CD14-positive monocyte (primary cell): ENCODE results near the gene DISP1. TPM values are rescaled to one million over a fixed set of nuclear protein-coding genes. Genes with fewer than 3 reads are reported as not detected.

ENCODE experiments used
- DNase-seq, 3 donors: peaks; one replicate each; pipeline ENCODE4 v3.0.0-alpha.2; 2011 to 2022
- H2AFZ ChIP-seq: 2 replicates; pipeline ENCODE4 v1.6.0; 2012; ENCODE audit warnings: mild to moderate bottlenecking, low read depth, low read length, inconsistent platforms; ENCODE audit not compliant: insufficient read depth, poor library complexity, severe bottlenecking
- H3K27ac ChIP-seq, 2 donors: 1 replicate in 1 of 2; 2 replicates in 1 of 2; pipeline ENCODE4 v1.5.1; 2012 to 2013; ENCODE audit warnings: low read length in 2 of 2, control low read depth in 1 of 2, inconsistent platforms in 1 of 2, low read depth in 1 of 2, mild to moderate bottlenecking in 1 of 2
- H3K27me3 ChIP-seq, 2 donors: one replicate each; pipeline versions ENCODE4 v1.6.0 to v1.6.1; 2011 to 2013; ENCODE audit warnings: low read length in 2 of 2; ENCODE audit not compliant: control insufficient read depth in 2 of 2, insufficient read depth in 2 of 2
- H3K36me3 ChIP-seq, 2 donors: replicated peaks in 1 of 2; 1 replicate in 1 of 2; 2 replicates in 1 of 2; pipeline versions ENCODE4 v1.5.1 to v1.6.1; 2012 to 2013; ENCODE audit warnings: low read length in 2 of 2, control low read depth in 1 of 2, inconsistent platforms in 1 of 2, mild to moderate bottlenecking in 1 of 2; ENCODE audit not compliant: insufficient read depth in 2 of 2, control insufficient read depth in 1 of 2
- H3K4me1 ChIP-seq, 2 donors: 1 replicate in 1 of 2; 2 replicates in 1 of 2; pipeline versions ENCODE4 v1.5.1 to v1.6.1; 2012 to 2013; ENCODE audit warnings: low read length in 2 of 2, control low read depth in 1 of 2, inconsistent platforms in 1 of 2, mild to moderate bottlenecking in 1 of 2, moderate library complexity in 1 of 2; ENCODE audit not compliant: insufficient read depth in 2 of 2, control insufficient read depth in 1 of 2
- H3K4me2 ChIP-seq: replicated peaks from 2 replicates; pipeline ENCODE3; 2012; ENCODE audit warnings: low read length, moderate library complexity, mild to moderate bottlenecking; ENCODE audit not compliant: poor library complexity, severe bottlenecking; ENCODE audit errors: extremely low read depth
- H3K4me3 ChIP-seq, 3 experiments: fragments of 200-600 bp in 1 of 3; sonication (generic) in 1 of 3; replicated peaks in 1 of 3; 1 replicate in 2 of 3; 2 replicates in 1 of 3; pipeline ENCODE4 v1.5.1; 2011 to 2013; ENCODE audit warnings: low read length in 3 of 3, mild to moderate bottlenecking in 3 of 3, control low read depth in 2 of 3, low read depth in 2 of 3, inconsistent platforms in 1 of 3, moderate library complexity in 1 of 3
- H3K79me2 ChIP-seq: 2 replicates; pipeline ENCODE4 v1.6.0; 2012; ENCODE audit warnings: mild to moderate bottlenecking, control low read depth, inconsistent platforms, low read length, moderate library complexity; ENCODE audit not compliant: insufficient read depth
- H3K9ac ChIP-seq: 2 replicates; pipeline ENCODE4 v1.6.0; 2017; ENCODE audit warnings: low read length, mild to moderate bottlenecking; ENCODE audit not compliant: insufficient read depth, poor library complexity, severe bottlenecking
- H3K9me3 ChIP-seq, 2 donors: replicated peaks in 1 of 2; 1 replicate in 1 of 2; 2 replicates in 1 of 2; pipeline versions ENCODE4 v1.5.1 to v1.6.1; 2012 to 2013; ENCODE audit warnings: low read length in 2 of 2, control low read depth in 1 of 2; ENCODE audit not compliant: control insufficient read depth in 1 of 2, insufficient read depth in 1 of 2
- H4K20me1 ChIP-seq: 2 replicates; pipeline ENCODE4 v1.6.0; 2012; ENCODE audit warnings: mild to moderate bottlenecking, low read length, control low read depth, moderate library complexity; ENCODE audit not compliant: insufficient read depth
- H3K27ac Mint-ChIP-seq, 7 donors: one replicate each; pipeline ENCODE4 v1.8.0; 2020; ENCODE audit warnings: mild to moderate bottlenecking in 7 of 7, mixed read lengths in 7 of 7, moderate library complexity in 6 of 7, inconsistent platforms in 2 of 7
- H3K27me3 Mint-ChIP-seq, 3 donors: one replicate each; pipeline ENCODE4 v1.8.0; 2021 to 2022; ENCODE audit warnings: low read depth in 3 of 3, mild to moderate bottlenecking in 3 of 3, mixed read lengths in 3 of 3, moderate library complexity in 3 of 3, inconsistent platforms in 1 of 3
- H3K36me3 Mint-ChIP-seq, 2 donors: one replicate each; pipeline ENCODE4 v1.8.0; 2020; ENCODE audit warnings: mixed read lengths in 2 of 2, inconsistent platforms in 1 of 2, mild to moderate bottlenecking in 1 of 2
- H3K4me1 Mint-ChIP-seq: one replicate; pipeline ENCODE4 v1.8.0; 2020; ENCODE audit warnings: mild to moderate bottlenecking, mixed read lengths
- H3K4me3 Mint-ChIP-seq, 2 donors: one replicate each; pipeline ENCODE4 v1.8.0; 2020; ENCODE audit warnings: mild to moderate bottlenecking in 2 of 2, mixed read lengths in 2 of 2, moderate library complexity in 1 of 2
- H3K9me3 Mint-ChIP-seq, 7 donors: one replicate each; pipeline ENCODE4 v1.8.0; 2020 to 2022; ENCODE audit warnings: mixed read lengths in 7 of 7, mild to moderate bottlenecking in 6 of 7, moderate library complexity in 6 of 7, inconsistent platforms in 2 of 7
- WGBS: methylation state at CpG from one replicate; pipeline ENCODE4 v1.1.5; 2013; ENCODE audit warnings: missing lambda C conversion rate; ENCODE audit not compliant: insufficient coverage; 5-methylcytosine and 5-hydroxymethylcytosine counted together
- intact Hi-C, 2 donors: fragments of 100-400 bp; cut with micrococcal nuclease; formaldehyde crosslinking; loops; one replicate each; pipeline versions ENCODE4 v1.15.0 to v1.15.1; 2023
- polyA plus RNA-seq, 3 donors: library from polyadenylated mRNA; depleted of rRNA in 1 of 3; unstranded in 2 of 3; stranded (reverse) in 1 of 3; fragments of 300-500 nt in 2 of 3; fragments of >200 nt in 1 of 3; fragmentation: Illumina TruSeq in 2 of 3; gene quantifications; 1 replicate in 2 of 3; 2 replicates in 1 of 3; pipeline ENCODE4 v1.2.3, GENCODE V29; 2012 to 2021
- TF ChIP-seq, protein P1 (sequence below): fragments of 200-600 bp; IDR thresholded peaks from one replicate; pipeline ENCODE4 v1.8.0; 2022; ENCODE audit warnings: antibody characterized with exemption, mild to moderate bottlenecking

Gene DISP1
- polyA plus RNA-seq, 3 donors: 0.34 to 2.1 (median 0.61) TPM

DNA sequence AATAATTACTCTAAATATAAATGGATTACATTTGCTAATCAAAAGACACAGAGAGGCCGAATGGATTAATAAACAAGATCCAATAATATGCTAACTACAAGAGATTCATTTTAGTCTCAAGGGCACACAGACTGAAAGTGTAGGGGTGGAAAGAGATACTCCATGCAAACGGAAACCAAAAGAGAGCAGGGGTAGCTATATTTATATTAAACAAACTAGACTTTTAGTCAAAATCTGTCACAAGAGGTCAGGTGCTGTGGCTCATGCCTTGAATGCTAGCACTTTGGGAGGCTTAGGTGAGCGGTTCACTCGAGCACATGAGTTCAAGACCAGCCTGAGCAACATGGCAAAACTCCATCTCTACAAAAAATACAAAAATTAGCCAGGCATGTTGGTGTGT, 33.6 kb upstream of the DISP1 start:
- H2AFZ ChIP-seq: no peak overlapping the region
- no peak overlapping the region for H3K4me3 Mint-ChIP-seq
- no peaks in the 10 kb centered on the region for H3K36me3 ChIP-seq
- 0% methylated on average over 1 of the region's 4 CpGs for WGBS
- TF ChIP-seq, protein P1, sequence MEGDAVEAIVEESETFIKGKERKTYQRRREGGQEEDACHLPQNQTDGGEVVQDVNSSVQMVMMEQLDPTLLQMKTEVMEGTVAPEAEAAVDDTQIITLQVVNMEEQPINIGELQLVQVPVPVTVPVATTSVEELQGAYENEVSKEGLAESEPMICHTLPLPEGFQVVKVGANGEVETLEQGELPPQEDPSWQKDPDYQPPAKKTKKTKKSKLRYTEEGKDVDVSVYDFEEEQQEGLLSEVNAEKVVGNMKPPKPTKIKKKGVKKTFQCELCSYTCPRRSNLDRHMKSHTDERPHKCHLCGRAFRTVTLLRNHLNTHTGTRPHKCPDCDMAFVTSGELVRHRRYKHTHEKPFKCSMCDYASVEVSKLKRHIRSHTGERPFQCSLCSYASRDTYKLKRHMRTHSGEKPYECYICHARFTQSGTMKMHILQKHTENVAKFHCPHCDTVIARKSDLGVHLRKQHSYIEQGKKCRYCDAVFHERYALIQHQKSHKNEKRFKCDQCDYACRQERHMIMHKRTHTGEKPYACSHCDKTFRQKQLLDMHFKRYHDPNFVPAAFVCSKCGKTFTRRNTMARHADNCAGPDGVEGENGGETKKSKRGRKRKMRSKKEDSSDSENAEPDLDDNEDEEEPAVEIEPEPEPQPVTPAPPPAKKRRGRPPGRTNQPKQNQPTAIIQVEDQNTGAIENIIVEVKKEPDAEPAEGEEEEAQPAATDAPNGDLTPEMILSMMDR: no peak
- intact Hi-C loops: no loop called here
- no peaks in the 10 kb centered on the region for H3K27me3 ChIP-seq
- H3K27me3 Mint-ChIP-seq: peaks cover 2 to 7% (median 5%) of the 10 kb centered on the region in 3 donors
- no peaks in the 10 kb centered on the region for H3K36me3 Mint-ChIP-seq
- H3K4me1 ChIP-seq: no peaks in the 10 kb centered on the region
- H3K27ac ChIP-seq: no peak overlapping the region
- H3K79me2 ChIP-seq: no peaks in the 10 kb centered on the region
- no peak for DNase-seq
- H3K9me3 ChIP-seq: no peaks in the 10 kb centered on the region
- no peak overlapping the region for H3K9ac ChIP-seq
- peaks cover 13% of the 10 kb centered on the region for H3K4me1 Mint-ChIP-seq
- H3K27ac Mint-ChIP-seq: no peak overlapping the region
- H3K4me3 ChIP-seq: no peak overlapping the region
- peaks cover 0 to 12% (median 4%) of the 10 kb centered on the region in 7 donors for H3K9me3 Mint-ChIP-seq
- no peak overlapping the region for H3K4me2 ChIP-seq
- no peaks in the 10 kb centered on the region for H4K20me1 ChIP-seq

DNA sequence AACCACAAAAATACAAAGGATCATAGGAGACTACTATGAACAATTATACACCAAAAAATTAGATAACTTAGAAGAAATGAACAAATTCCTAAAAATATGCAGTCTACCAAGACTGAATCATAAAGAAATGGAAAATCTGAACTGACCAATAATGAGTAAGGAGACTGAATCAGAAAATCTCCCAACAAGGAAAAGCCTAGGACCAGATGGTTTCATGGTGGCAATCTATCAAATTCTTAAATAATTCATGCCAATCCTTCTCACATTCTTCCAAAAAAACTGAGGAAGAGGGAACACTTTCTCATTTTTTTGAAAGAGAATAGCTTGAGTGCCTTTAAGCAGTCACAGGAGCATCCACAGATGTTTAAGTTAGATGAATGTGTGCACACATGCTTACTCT, 31.8 kb upstream of the DISP1 start:
- H3K4me3 ChIP-seq: no peak overlapping the region
- no peak overlapping the region for H2AFZ ChIP-seq
- no peak for DNase-seq
- H3K27me3 ChIP-seq: no peaks in the 10 kb centered on the region
- no peak overlapping the region for H3K27ac ChIP-seq
- TF ChIP-seq, protein P1: no peak
- no peaks in the 10 kb centered on the region for H4K20me1 ChIP-seq
- no peaks in the 10 kb centered on the region for H3K79me2 ChIP-seq
- no peak overlapping the region for H3K9ac ChIP-seq
- Mint-ChIP-seq H3K27me3 (peaks cover 2 to 7% (median 5%) of the 10 kb centered on the region in 3 donors), H3K9me3 (peaks cover 0 to 12% (median 4%) of the 10 kb centered on the region in 7 donors), H3K27ac (no peak overlapping the region), H3K4me3 (no peak overlapping the region), H3K36me3 (no peaks in the 10 kb centered on the region), H3K4me1 (peaks cover 13% of the 10 kb centered on the region)
- no peaks in the 10 kb centered on the region for H3K9me3 ChIP-seq
- no peaks in the 10 kb centered on the region for H3K36me3 ChIP-seq
- no peak overlapping the region for H3K4me2 ChIP-seq
- intact Hi-C loops: no loop called here
- no peaks in the 10 kb centered on the region for H3K4me1 ChIP-seq
